HG02943 (cell line): ENCODE data around the gene FADD.
A peak's percentile ranks its signal among the peaks of the same experiment; 100 is the strongest.

Experiments used
- ATAC-seq: cut with Tn5 transposase; IDR thresholded peaks from one replicate; pipeline ENCODE4 v1.9.1; 2021; ENCODE audit warnings: mild to moderate bottlenecking, low read depth, moderate library complexity; ENCODE audit not compliant: unreplicated experiment

FADD gene, protein sequence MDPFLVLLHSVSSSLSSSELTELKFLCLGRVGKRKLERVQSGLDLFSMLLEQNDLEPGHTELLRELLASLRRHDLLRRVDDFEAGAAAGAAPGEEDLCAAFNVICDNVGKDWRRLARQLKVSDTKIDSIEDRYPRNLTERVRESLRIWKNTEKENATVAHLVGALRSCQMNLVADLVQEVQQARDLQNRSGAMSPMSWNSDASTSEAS

GRCh38 chr11:70202920-70203750 is at the start of gene FADD:
TSS of gene FADD (plus strand) at chr11:70203296. CDS start at chr11:70203460, 164 bp downstream.
- ATAC-seq: peak; percentile 69

- no peak for ATAC-seq
Measured at GRCh38 chr11:70155386-70155785, 47.7 kb upstream of the FADD start.

GRCh38 chr11:70156291-70157037 is 46.6 kb upstream of the FADD start:
- ATAC-seq: no peak

DNA sequence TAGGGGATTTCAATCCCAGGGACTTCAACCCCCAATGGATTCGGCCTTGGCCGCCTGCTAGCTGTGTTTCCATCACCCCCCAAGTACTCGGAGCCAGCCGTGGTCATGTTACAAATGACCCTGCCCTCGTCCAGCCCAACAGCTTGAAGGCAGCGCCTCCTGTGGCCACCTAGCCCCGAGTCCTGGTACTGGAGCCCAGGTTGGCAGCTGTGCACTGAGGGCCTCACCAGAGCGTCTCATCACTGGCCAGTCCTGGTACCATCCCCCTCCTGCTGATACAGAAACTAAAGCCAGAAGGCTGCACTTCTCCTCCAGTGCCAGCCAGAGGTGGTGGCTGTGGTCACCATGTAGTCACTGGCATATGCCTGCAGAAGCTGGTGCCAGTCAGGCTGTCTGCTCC is 44.9 kb upstream of the FADD start:
- ATAC-seq: no peak

DNA sequence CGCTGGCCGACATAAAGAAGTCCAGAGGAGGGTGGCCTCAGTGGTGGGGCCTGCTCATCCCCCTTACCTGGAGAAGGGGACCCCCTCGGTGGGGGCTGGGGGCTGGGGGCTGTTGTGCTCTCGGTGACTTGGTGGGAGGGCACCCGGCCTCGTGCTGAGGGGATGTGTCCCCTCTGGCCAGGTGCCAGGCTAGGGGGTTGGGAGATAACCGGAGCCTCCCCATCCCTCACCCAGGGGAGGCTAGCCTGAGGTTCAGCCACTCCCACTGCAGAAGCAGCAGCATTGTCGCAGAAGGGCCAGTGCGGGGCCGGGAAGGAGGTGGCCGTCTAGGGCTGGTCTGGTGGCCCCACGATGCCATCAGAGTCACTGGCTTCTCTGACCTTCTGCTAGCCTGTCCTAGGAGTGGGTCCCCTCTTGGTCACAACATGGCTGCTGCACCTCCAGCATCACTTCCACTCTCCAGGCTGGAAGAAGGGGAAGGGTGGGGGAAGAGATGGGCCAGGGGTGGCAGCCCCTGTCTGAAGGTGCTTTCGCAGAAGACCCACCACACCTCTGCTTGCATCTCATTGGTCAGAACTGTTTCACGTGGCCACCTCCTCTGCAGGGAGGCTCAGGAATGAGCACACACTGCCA is 44.2 kb upstream of the FADD start:
- no peak for ATAC-seq

GRCh38 chr11:70159627-70160570 is 43.2 kb upstream of the FADD start:
- no peak for ATAC-seq

DNA sequence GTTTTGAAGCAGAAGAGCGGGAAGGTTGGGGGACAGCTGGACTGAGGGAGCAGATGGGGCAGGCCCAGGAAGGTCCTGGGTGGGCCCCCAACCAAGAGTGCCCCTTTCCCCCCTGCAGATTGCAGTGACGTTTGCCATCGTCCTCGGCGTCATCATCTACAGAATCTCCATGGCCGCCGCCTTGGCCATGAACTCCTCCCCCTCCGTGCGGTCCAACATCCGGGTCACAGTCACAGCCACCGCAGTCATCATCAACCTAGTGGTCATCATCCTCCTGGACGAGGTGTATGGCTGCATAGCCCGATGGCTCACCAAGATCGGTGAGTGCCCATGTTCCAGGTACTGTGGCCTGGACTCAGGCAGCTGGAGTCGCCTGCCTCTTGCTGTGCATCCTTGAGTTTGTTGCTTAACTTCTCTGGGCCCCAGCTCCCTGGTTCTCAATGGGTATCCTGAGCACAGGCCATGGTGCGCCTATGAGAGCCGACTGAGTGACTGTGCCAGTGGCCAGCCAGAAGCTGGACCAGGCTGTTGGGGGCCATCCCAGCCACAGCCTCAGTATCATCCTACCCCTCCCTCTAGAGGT is 42.0 kb upstream of the FADD start:
- no peak for ATAC-seq

GRCh38 chr11:70164705-70165104 is 38.4 kb upstream of the FADD start:
- no peak for ATAC-seq

- no peak for ATAC-seq
Measured at GRCh38 chr11:70167120-70167519, 36.0 kb upstream of the FADD start.

- no peak for ATAC-seq
Measured at GRCh38 chr11:70167723-70168404, 35.2 kb upstream of the FADD start.

DNA sequence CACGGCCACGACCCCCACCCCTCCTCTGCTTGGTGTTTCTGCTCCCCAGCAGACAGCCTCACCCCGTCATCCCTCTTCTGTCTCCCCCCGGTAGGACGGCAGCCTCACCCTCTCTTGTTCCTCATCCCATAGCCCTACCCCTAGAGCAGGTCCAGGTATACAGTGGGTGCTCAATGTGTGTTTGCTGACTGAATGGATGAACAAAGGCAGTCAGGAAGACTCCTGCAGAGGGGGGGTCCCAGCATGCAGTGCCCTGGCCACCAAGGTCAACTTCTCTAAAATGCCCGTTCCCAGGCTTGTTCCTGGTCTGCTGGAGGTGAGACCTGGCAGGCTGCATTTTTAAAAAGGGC is 34.7 kb upstream of the FADD start:
- ATAC-seq: no peak

GRCh38 chr11:70169127-70169526 is 34.0 kb upstream of the FADD start:
- no peak for ATAC-seq

GRCh38 chr11:70169632-70170031 is 33.5 kb upstream of the FADD start:
- ATAC-seq: no peak

DNA sequence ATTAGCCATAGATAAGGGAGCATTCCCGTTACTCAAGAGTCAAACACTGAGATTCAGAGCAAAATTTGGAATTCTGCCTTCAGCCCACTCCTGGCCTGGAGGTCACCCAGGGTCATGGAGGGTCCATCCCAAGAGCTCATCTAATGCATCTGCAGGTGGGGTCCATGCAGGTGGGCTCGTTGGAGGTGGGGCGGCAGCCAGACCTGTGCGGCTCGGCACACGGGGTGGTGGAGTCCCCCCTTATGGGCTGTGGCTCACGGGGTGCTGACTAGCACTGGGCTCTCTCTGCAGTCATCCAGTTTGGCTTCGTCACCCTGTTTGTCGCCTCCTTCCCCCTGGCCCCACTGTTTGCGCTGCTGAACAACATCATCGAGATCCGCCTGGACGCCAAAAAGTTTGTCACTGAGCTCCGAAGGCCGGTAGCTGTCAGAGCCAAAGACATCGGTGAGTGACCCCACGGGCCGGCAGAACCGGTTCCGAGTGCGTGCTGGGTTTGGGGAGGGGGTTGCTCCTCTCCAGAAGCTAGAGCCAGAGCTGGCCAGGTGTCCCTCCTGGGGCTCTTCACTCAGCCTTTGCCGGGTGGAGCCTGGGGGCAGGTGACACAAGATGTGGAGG is 32.4 kb upstream of the FADD start:
- ATAC-seq: no peak

DNA sequence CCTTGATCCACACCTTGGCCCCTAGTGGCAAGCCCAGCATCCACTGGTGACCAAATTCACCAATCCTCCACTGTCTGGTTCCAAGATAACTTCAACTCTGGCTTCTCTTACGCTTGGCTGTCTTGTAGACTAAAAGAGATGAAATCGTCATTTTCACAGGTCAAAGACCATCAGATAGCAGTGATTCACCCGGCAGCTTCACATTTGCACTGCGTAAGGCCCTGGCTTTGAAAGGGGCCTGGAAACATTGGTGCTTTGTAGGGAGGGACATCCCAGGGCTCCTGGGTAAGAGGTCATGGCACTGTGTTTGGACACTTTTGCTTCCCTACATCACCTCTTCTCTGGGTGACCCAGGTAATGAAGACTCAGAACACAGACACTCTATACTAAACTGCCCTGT is 30.1 kb upstream of the FADD start:
- no peak for ATAC-seq

GRCh38 chr11:70174547-70175235 is 28.4 kb upstream of the FADD start:
- ATAC-seq: no peak

DNA sequence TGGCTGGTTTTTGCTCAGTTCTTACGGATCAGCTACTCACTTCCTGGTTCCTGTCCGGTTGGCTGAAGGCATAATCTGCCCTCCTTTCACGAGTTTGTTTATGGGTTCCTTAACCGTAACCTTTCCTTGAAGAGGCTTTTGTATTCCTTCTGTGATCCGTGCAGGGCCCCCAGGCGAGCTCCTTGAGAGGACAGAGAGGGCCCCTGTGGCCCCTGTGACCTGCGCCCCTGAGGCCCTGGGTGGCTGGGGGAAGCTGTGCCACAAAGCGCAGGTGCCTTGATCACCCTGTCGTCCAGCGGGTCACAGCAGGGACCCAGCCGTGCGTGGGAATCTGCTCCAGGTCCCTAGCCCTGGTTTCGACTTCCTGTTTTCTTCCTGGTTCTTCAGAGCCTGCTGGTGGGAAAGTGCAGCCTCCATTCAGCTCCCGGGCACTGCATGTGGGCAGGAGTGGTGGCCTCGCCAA is 27.8 kb upstream of the FADD start:
- ATAC-seq: no peak
